Caco-2 (cell line): ENCODE results near the gene PPP1R15B. TPM values are rescaled to one million over a fixed set of nuclear protein-coding genes. Genes with fewer than 3 reads are reported as not detected.
A peak's percentile ranks its signal among the peaks of the same experiment; 100 is the strongest.

ENCODE experiments used
- BruUV-seq: library from RNA; stranded (reverse); fragments of 400-500 nt; replicated peaks from 2 replicates; lab custom pipeline; 2021; lab: Mats Ljungman, UMichigan
- CTCF ChIA-PET: fragments of 300-600 bp; sonication (Branson Sonifier 250); formaldehyde crosslinking; loops from one replicate; lab custom pipeline; 2022; ENCODE audit warnings: antibody characterized with exemption; lab: Charles Lee
- POLR2A ChIA-PET: fragments of 300-600 bp; sonication (Branson Sonifier 250); formaldehyde crosslinking; loops from one replicate; lab custom pipeline; 2022; ENCODE audit warnings: antibody characterized with exemption; lab: Charles Lee
- DNase-seq, 2 experiments: peaks; one replicate each; pipeline versions ENCODE4 v3.0.0 to v3.0.0-alpha.2; 2020 to 2022
- H3K27me3 ChIP-seq: replicated peaks from 2 replicates; pipeline ENCODE4 v1.6.0; 2011; ENCODE audit warnings: low read length; ENCODE audit not compliant: control insufficient read depth, insufficient read depth
- H3K36me3 ChIP-seq: 2 replicates; pipeline ENCODE4 v1.5.1; 2011; ENCODE audit warnings: low read length; ENCODE audit not compliant: control insufficient read depth, insufficient read depth
- H3K4me1 ChIP-seq: fragments of 250-450 bp; sonication (Bioruptor Pico); 2 replicates; pipeline ENCODE4 v1.5.1; 2020; ENCODE audit warnings: mild to moderate bottlenecking
- H3K4me3 ChIP-seq: 2 replicates; pipeline ENCODE4 v1.5.1; 2011; ENCODE audit warnings: low read depth, mild to moderate bottlenecking, control low read depth, low read length
- H3K9me3 ChIP-seq: fragments of 250-450 bp; sonication (Bioruptor Pico); 2 replicates; pipeline ENCODE4 v1.5.1; 2020; ENCODE audit warnings: mild to moderate bottlenecking, moderate library complexity
- H3K27ac Mint-ChIP-seq: one replicate; pipeline ENCODE4 v1.8.0; 2022; ENCODE audit warnings: mixed read lengths; ENCODE audit not compliant: unreplicated experiment
- H3K27me3 Mint-ChIP-seq: one replicate; pipeline ENCODE4 v1.8.0; 2022; ENCODE audit warnings: mixed read lengths; ENCODE audit not compliant: insufficient read depth, unreplicated experiment
- H3K36me3 Mint-ChIP-seq: one replicate; pipeline ENCODE4 v1.8.0; 2022; ENCODE audit warnings: mild to moderate bottlenecking, mixed read lengths; ENCODE audit not compliant: insufficient read depth, unreplicated experiment
- H3K4me1 Mint-ChIP-seq: one replicate; pipeline ENCODE4 v1.8.0; 2022; ENCODE audit warnings: low read depth, mixed read lengths; ENCODE audit not compliant: unreplicated experiment
- H3K4me3 Mint-ChIP-seq: one replicate; pipeline ENCODE4 v1.8.0; 2022; ENCODE audit warnings: mild to moderate bottlenecking, moderate library complexity, mixed read lengths; ENCODE audit not compliant: unreplicated experiment
- H3K9me3 Mint-ChIP-seq: one replicate; pipeline ENCODE4 v1.8.0; 2022; ENCODE audit warnings: mixed read lengths; ENCODE audit not compliant: unreplicated experiment
- CTCF ChIP-seq, 2 experiments: fragments of 200-600 bp in 1 of 2; IDR thresholded peaks; 1 replicate in 1 of 2; 2 replicates in 1 of 2; pipeline versions ENCODE4 v1.5.1 to v1.8.0; 2011 to 2022; ENCODE audit warnings: antibody characterized with exemption in 1 of 2, control low read depth in 1 of 2, inconsistent platforms in 1 of 2, low read depth in 1 of 2, low read length in 1 of 2, mild to moderate bottlenecking in 1 of 2, moderate library complexity in 1 of 2; ENCODE audit not compliant: insufficient read depth in 1 of 2, severe bottlenecking in 1 of 2, unreplicated experiment in 1 of 2
- intact Hi-C: fragments of 100-400 bp; cut with micrococcal nuclease; formaldehyde crosslinking; loops from one replicate; pipeline ENCODE4 v1.10.0; 2022; ENCODE audit not compliant: unreplicated experiment
- total RNA-seq: library from RNA; stranded (reverse); gene quantifications from 2 replicates; pipeline ENCODE4 v1.2.3, GENCODE V29; 2022

PPP1R15B gene
- total RNA-seq, 1 experiment from 2014 or later: 48.4 TPM

- ChIA-PET POLR2A (no interaction called here), CTCF (interaction anchor here (1.1 kb wide), 1 partner anchor 92 kb away, joined by 3 read pairs; no protein-coding TSS in a partner anchor)
- H3K4me3 Mint-ChIP-seq: no peak overlapping the region
- no TSS peak for BruUV-seq
- Histone ChIP-seq H3K4me3 (no peak overlapping the region), H3K9me3 (no peaks in the 10 kb centered on the region), H3K4me1 (peaks cover 24% of the 10 kb centered on the region), H3K27me3 (no peaks in the 10 kb centered on the region), H3K36me3 (no peaks in the 10 kb centered on the region)
- no peaks in the 10 kb centered on the region for H3K27me3 Mint-ChIP-seq
- no peak overlapping the region for H3K27ac Mint-ChIP-seq
- TF ChIP-seq CTCF (IDR thresholded peaks at IDR 0.05; ENCODE audit: insufficient read depth in 1 of 2, low read depth in 1 of 2, low read length in 1 of 2, severe bottlenecking in 1 of 2, unreplicated experiment in 1 of 2): no peak
- peaks cover 24% of the 10 kb centered on the region for H3K4me1 Mint-ChIP-seq
- no peak for DNase-seq
- H3K9me3 Mint-ChIP-seq: no peaks in the 10 kb centered on the region
- intact Hi-C loops: no loop called here
- peaks cover 17% of the 10 kb centered on the region for H3K36me3 Mint-ChIP-seq
Observed at GRCh38 chr1:204415351-204415750, 3.7 kb upstream of the PPP1R15B start.

DNA sequence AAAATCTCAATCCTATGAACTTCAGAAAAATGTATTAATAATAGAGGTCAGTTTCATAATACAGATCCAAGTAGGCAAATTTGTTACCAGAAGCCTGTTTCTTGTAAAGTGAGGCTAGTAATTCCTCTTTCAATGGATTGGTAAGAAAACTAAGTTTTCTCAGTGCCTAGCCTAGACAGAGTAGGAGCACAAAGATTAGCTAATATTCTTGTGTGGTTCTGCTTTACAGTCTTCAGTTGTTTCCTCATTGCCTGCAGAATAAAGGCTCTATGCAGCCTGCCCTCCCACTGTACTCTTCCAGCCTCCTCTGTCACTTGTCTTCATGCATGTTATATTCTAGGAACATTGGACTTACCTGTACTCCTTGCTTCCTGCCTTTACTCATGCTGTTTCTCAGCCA lies 2.4 kb upstream of the PPP1R15B start:
- TF ChIP-seq CTCF (IDR thresholded peaks at IDR 0.05; ENCODE audit: insufficient read depth in 1 of 2, low read depth in 1 of 2, low read length in 1 of 2, severe bottlenecking in 1 of 2, unreplicated experiment in 1 of 2): no peak
- no peak overlapping the region for H3K4me3 Mint-ChIP-seq
- ChIA-PET CTCF (interaction anchor here (0.6 kb wide), 1 partner anchor 15 kb away, joined by 3 read pairs; no protein-coding TSS in a partner anchor), POLR2A (no interaction called here)
- H3K4me1 ChIP-seq: peaks cover 24% of the 10 kb centered on the region
- H3K27ac Mint-ChIP-seq: no peak overlapping the region
- H3K27me3 Mint-ChIP-seq: no peaks in the 10 kb centered on the region
- peaks cover 31% of the 10 kb centered on the region for H3K36me3 Mint-ChIP-seq
- 0 out of 2 replicates have a peak, but pooled peaks cover 2% of the 10 kb centered on the region for H3K36me3 ChIP-seq
- BruUV-seq: no TSS peak
- no peak overlapping the region for H3K4me3 ChIP-seq
- no peaks in the 10 kb centered on the region for H3K27me3 ChIP-seq
- no peak for DNase-seq
- H3K9me3 ChIP-seq: no peaks in the 10 kb centered on the region
- no peaks in the 10 kb centered on the region for H3K9me3 Mint-ChIP-seq
- intact Hi-C loops: no loop called here
- H3K4me1 Mint-ChIP-seq: peaks cover 18% of the 10 kb centered on the region

GRCh38 chr1:204413170-204413535 lies 1.5 kb upstream of the PPP1R15B start:
- H3K4me1 Mint-ChIP-seq: peaks cover 11% of the 10 kb centered on the region
- Histone ChIP-seq H3K36me3 (0 out of 2 replicates have a peak, but pooled peaks cover 2% of the 10 kb centered on the region), H3K9me3 (no peaks in the 10 kb centered on the region), H3K27me3 (no peaks in the 10 kb centered on the region), H3K4me3 (no peak overlapping the region), H3K4me1 (peaks cover 17% of the 10 kb centered on the region)
- BruUV-seq: no TSS peak
- no peaks in the 10 kb centered on the region for H3K27me3 Mint-ChIP-seq
- H3K36me3 Mint-ChIP-seq: peaks cover 37% of the 10 kb centered on the region
- H3K4me3 Mint-ChIP-seq: peak overlapping the region; percentile 34
- H3K9me3 Mint-ChIP-seq: no peaks in the 10 kb centered on the region
- DNase-seq: no peak
- CTCF ChIA-PET: no interaction called here
- POLR2A ChIA-PET: no interaction called here
- TF ChIP-seq CTCF (IDR thresholded peaks at IDR 0.05; ENCODE audit: insufficient read depth in 1 of 2, low read depth in 1 of 2, low read length in 1 of 2, severe bottlenecking in 1 of 2, unreplicated experiment in 1 of 2): no peak
- intact Hi-C loops: no loop called here
- peak overlapping the region; percentile 90 for H3K27ac Mint-ChIP-seq
